HEK293 (cell line): ENCODE data around the gene DPY19L1.

Experiments used
- HOXD13 ChIP-seq: sonication (generic); formaldehyde crosslinking; IDR thresholded peaks from 2 replicates; pipeline ENCODE4 v1.8.0; 2022; ENCODE audit warnings: missing genetic modification reagents, borderline replicate concordance
- ZNF292 ChIP-seq: fragments of 450-650 bp; formaldehyde crosslinking; IDR thresholded peaks from 2 replicates; pipeline ENCODE4 v1.5.1; 2016; ENCODE audit warnings: low read depth, missing biosample characterization, missing genetic modification characterization, borderline replicate concordance
- ZNF629 ChIP-seq: fragments of 450-650 bp; formaldehyde crosslinking; IDR thresholded peaks from 2 replicates; pipeline ENCODE4 v1.5.1; 2017; ENCODE audit warnings: missing biosample characterization, missing genetic modification characterization
- TF ChIP-seq, protein P1 (sequence below): fragments of 450-650 bp; formaldehyde crosslinking; IDR thresholded peaks from 2 replicates; pipeline ENCODE4 v1.5.1; 2016; ENCODE audit warnings: missing biosample characterization, missing genetic modification characterization
- TF ChIP-seq, protein P2 (sequence below): fragments of 450-650 bp; formaldehyde crosslinking; IDR thresholded peaks from 2 replicates; pipeline ENCODE4 v1.5.1; 2016; ENCODE audit warnings: missing biosample characterization, missing genetic modification characterization

DNA sequence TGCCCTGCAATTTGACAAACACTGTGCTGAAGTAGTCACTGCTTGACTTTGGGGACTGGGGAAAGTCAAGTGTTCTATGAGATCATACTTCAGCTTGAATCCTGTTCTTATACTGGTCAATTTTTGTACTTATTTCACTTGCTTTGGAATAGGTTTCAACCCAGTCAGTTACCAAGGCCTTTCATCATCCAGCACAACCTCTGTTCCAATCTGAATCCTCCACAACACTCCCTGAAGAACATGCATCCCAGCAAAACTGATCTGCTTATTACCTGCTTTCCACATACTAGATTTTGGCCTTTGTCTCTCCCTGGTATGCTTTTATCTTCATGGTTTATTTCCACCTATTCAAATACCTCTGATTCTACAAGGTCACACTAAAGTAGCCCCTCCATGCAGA, 29.5 kb downstream of the DPY19L1 start:
- TF ChIP-seq HOXD13 (no peak), ZNF292 (no peak), ZNF629 (tag by site-specific recombination) (no peak)
- TF ChIP-seq, protein P1, sequence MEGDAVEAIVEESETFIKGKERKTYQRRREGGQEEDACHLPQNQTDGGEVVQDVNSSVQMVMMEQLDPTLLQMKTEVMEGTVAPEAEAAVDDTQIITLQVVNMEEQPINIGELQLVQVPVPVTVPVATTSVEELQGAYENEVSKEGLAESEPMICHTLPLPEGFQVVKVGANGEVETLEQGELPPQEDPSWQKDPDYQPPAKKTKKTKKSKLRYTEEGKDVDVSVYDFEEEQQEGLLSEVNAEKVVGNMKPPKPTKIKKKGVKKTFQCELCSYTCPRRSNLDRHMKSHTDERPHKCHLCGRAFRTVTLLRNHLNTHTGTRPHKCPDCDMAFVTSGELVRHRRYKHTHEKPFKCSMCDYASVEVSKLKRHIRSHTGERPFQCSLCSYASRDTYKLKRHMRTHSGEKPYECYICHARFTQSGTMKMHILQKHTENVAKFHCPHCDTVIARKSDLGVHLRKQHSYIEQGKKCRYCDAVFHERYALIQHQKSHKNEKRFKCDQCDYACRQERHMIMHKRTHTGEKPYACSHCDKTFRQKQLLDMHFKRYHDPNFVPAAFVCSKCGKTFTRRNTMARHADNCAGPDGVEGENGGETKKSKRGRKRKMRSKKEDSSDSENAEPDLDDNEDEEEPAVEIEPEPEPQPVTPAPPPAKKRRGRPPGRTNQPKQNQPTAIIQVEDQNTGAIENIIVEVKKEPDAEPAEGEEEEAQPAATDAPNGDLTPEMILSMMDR (tag by site-specific recombination) = no peak
- TF ChIP-seq, protein P2, sequence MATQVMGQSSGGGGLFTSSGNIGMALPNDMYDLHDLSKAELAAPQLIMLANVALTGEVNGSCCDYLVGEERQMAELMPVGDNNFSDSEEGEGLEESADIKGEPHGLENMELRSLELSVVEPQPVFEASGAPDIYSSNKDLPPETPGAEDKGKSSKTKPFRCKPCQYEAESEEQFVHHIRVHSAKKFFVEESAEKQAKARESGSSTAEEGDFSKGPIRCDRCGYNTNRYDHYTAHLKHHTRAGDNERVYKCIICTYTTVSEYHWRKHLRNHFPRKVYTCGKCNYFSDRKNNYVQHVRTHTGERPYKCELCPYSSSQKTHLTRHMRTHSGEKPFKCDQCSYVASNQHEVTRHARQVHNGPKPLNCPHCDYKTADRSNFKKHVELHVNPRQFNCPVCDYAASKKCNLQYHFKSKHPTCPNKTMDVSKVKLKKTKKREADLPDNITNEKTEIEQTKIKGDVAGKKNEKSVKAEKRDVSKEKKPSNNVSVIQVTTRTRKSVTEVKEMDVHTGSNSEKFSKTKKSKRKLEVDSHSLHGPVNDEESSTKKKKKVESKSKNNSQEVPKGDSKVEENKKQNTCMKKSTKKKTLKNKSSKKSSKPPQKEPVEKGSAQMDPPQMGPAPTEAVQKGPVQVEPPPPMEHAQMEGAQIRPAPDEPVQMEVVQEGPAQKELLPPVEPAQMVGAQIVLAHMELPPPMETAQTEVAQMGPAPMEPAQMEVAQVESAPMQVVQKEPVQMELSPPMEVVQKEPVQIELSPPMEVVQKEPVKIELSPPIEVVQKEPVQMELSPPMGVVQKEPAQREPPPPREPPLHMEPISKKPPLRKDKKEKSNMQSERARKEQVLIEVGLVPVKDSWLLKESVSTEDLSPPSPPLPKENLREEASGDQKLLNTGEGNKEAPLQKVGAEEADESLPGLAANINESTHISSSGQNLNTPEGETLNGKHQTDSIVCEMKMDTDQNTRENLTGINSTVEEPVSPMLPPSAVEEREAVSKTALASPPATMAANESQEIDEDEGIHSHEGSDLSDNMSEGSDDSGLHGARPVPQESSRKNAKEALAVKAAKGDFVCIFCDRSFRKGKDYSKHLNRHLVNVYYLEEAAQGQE (tag by site-specific recombination) = no peak
